Fibroblast of skin of back (primary cell): ENCODE data around the gene BLTP3A.
"Not testable (repeated sequence)": the region's sequence is repeated elsewhere in the genome, so short reads cannot be mapped to it uniquely, and the experiment has no call there.

ENCODE experiments used
- DNase-seq: peaks from one replicate; pipeline ENCODE4 v3.0.0-alpha.2; 2013

BLTP3A gene

GRCh38 chr6:34791164-34791700 is 651 bp upstream of the BLTP3A start:
- DNase-seq = peak; percentile 18

- DNase-seq = peak; percentile 56
Observed at GRCh38 chr6:34792605-34793500, 970 bp downstream of the BLTP3A start.

GRCh38 chr6:34793877-34794276 is 2.0 kb downstream of the BLTP3A start:
- no peak for DNase-seq

- peak; percentile 47 for DNase-seq
Observed at GRCh38 chr6:34795836-34796425, 4.0 kb downstream of the BLTP3A start.

- DNase-seq = no peak
Observed at GRCh38 chr6:34798057-34798456, 6.2 kb downstream of the BLTP3A start.

GRCh38 chr6:34799547-34799946 is 7.7 kb downstream of the BLTP3A start:
- DNase-seq = no peak

- no peak for DNase-seq
Observed at GRCh38 chr6:34804543-34804942, 12.7 kb downstream of the BLTP3A start.

GRCh38 chr6:34805074-34805473 is 13.2 kb downstream of the BLTP3A start:
- DNase-seq = not testable (repeated sequence)

GRCh38 chr6:34806738-34807453 is 15.0 kb downstream of the BLTP3A start:
- DNase-seq = peak; percentile 64

- not testable (repeated sequence) for DNase-seq
Observed at GRCh38 chr6:34808473-34808872, 16.6 kb downstream of the BLTP3A start.

GRCh38 chr6:34809419-34809818 is 17.5 kb downstream of the BLTP3A start:
- DNase-seq = not testable (repeated sequence)

- DNase-seq = peak; percentile 17
Observed at GRCh38 chr6:34810017-34810882, 18.4 kb downstream of the BLTP3A start.

GRCh38 chr6:34810936-34811632 is 19.2 kb downstream of the BLTP3A start:
- no peak for DNase-seq

- no peak for DNase-seq
Observed at GRCh38 chr6:34813028-34813713, 21.3 kb downstream of the BLTP3A start.

GRCh38 chr6:34816635-34817301 is 24.9 kb downstream of the BLTP3A start:
- no peak for DNase-seq

GRCh38 chr6:34817446-34817845 is 25.6 kb downstream of the BLTP3A start:
- peak; percentile 44 for DNase-seq

GRCh38 chr6:34818872-34819570 is 27.1 kb downstream of the BLTP3A start:
- DNase-seq = not testable (repeated sequence)

- DNase-seq = no peak
Observed at GRCh38 chr6:34819571-34820480, 27.9 kb downstream of the BLTP3A start.
